ENCODE data around the gene R3HDM4.

The R3HDM4 gene

DNA sequence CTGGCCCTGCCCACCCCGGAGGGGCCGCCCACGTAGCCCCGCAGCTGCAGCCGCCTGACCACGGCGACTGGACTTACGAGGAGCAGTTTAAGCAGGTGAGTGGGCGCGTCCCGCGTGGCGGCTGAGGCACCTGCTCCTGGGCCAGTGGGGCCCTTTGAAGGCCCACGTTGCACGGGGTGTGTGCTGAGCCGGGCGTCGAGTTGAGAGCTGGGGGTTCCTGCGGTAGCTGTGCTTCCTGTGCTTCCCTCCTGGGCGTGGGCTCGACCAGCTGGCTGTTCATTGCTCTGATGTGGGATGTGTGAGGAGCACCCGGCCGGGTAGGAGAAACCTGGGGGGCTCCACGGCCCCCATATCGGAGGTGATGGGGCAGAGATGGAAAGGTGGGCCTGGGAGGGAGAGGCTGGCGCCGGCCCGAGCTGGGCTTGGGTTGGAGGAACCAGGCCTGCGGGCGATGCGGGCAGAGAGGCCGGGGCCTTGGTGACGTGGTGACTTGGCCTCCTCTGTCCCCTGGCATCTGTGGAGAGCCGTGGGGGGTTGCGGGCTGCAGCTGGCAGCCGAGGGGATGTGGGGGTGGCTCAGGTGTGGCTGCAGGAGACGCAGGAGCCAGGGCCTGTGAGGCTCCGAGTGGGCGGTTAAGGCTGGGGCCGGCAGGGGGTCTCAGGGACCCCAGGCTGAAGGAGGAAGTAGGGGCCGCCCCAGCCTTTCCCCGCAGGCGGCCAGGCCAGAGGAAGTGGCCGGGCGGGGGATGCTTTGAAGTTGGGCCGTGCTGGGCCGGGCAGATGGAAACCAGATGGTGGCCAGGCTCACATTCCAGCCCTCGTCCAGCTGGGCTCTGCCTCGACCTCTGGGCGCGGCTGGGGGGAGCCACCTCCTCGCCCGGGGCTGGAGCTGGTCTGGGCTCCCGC lies 19.9 kb upstream of the R3HDM4 start:
- no peak for DNase-seq (ENCODE audit: low read depth in 1 of 2, low spot score in 1 of 2)

DNA sequence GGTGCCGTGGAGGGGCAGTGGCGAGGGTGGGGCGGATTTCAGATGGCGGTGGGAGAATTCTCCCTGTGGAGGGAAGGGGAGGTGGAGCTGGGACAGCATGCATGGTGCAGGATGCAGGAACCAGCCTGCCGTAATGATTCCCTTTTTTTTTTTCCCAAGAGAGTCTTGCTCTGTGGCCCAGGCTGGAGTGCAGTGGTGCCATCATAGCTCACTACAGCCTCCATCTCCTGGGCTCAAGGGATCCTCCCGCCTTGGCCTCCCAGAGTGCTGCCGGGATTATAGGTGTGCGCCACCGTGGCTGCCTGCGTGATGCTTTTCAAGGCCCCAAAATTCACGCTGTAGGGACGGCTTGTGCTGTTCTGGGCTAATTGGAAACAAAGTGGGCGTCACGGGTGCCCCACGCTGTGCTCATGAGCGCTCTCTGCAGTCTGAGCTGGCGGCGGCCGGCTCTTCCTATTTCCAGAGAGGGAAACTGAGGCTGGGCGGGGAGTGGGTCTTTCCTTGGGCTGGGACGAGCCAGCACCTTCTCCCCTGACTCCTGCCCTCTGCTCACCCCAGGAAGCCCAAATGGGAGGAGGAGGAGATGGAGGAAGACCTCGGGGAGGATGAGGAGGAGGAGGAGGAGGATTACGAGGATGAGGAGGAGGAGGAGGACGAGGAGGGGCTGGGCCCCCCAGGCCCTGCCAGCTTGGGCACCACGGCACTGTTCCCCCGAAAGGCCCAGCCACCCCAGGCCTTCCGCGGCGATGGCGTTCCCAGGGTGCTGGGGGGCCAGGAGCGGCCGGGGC lies 19.0 kb upstream of the R3HDM4 start:
- DNase-seq (ENCODE audit: low read depth in 1 of 2, low spot score in 1 of 2), result no peak

DNA sequence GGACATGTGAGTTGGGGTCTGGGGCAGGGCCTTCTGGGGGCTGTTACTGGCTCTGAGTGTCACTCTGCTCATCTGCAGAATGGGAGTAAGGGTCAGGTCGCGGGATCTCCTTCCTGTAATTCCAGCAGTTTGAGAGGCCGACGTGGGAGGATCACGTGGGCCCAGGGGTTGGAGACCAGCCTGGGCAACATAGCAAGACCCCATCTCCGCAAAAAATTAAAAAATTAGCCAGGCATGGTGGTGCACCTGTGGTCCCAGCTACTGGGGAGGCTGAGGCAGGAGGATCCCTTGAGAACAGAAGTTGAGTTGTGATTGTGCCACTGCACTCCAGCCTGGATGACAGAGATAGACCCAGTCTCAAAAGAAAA lies 16.9 kb upstream of the R3HDM4 start:
- DNase-seq (ENCODE audit: low read depth in 1 of 2, low spot score in 1 of 2), result no peak

DNA sequence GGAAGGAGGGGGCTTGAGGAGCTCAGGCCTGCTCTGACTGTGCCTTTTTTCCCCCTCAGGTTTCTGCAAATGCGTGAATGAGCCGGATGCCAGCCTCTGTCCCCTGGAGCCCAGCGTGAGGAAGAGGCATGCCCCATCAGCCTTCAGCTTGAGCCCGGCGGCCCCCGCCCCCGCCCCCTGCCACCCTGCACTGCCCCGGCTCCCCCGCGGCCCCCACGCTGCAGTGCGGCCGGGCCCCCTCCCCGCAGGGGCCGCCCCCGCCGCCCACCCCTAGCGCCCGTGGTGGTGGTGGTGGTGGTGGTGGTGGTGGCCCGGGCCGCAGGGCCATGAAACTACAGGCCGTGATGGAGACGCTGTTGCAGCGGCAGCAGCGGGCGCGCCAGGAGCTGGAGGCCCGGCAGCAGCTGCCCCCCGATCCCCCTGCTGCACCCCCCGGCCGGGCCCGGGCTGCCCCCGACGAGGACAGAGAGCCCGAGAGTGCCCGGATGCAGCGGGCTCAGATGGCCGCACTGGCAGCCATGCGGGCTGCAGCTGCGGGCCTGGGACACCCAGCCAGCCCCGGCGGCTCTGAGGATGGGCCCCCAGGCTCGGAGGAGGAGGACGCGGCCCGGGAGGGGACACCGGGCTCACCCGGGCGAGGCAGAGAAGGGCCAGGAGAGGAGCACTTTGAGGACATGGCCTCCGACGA lies 16.3 kb upstream of the R3HDM4 start:
- DNase-seq (ENCODE audit: low read depth in 1 of 2, low spot score in 1 of 2), result no peak

DNA sequence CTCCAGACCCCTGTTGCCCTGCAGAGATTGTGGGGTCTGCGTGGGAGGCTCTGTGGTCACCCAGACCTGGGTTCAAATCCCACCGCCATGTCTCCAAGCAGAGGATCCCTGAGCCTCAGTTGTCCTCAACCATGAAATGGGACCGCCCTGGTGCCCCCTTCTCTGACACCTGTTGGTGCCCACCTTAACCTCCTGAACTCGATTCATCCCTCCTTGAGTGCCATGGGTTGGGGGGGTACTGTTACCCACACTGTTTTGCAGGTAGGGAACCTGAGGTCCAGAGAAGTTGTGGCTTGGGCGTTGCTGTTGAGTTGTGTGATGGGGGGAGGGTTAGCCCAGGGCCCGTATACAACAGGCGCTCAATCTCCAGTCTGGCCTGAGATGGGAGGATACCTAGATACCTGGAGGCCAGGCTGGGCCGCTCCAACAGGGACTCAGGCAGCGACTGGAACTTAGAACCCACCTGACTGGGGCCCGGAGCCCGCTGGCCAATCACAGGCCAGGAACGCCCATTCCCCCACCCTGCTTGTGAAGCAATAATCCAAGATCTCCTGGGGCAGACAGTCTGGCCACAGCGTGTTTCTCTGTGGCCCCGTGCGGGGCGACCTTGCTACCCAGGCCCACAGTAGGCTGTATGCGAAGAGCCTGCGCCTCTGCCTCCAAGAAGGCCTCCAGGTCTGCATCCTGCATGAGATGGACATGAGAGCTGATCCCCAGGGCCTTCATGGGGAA lies 15.6 kb upstream of the R3HDM4 start:
- no peak for DNase-seq (ENCODE audit: low read depth in 1 of 2, low spot score in 1 of 2)

DNA sequence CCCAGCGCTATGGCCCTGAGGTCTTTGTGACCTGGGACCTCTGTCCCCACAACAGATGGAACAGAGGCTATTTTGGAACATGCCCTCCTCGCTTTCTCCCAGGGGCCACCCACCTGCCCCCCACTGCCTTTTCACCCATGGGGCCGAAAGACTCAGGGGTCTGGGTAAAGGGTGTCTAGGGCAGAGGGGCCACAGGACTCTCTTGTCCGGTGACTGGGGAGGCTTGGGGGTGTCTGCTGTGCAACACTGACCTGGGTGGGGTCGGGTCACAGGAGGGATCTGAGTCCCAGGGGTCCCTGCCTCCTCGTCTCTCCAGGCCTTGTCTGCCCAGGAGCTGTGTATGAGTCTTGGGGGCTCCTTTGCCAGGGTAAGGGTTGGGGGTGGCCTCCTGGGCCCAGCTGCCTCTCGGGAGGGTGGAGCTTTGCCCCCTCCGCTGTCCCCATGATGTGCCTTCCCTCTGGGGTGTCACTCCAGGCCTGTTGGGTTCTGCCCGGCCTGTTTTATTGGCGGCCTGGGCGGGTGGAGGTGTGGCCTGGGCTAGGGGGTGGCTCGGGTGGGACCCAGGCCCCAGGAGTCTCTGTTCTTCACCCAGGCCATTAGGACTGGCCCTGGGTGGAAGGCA lies 14.9 kb upstream of the R3HDM4 start:
- no peak for DNase-seq (ENCODE audit: low read depth in 1 of 2, low spot score in 1 of 2)

DNA sequence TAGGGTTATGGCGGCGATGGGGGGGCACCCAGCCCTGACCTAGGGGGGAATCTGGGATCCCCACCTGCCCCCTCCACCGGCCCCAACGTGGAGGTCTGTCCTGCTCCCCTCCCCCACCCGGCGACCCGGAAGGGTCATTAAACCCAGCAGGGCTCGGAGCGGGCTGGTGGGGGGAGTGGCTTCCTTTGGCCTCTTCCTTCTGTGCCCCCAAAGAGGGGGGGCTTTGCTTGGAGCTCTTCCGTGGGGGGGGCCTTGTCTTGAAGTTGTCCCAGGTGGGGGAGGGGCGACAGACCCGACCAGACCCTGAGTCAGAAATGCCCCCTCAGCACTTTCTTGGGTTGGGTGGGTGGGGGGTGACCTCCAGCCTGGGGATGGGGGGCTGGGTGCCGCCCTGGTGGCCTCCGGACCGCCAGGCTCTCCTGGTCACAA lies 14.3 kb upstream of the R3HDM4 start:
- no peak for DNase-seq (ENCODE audit: low read depth in 1 of 2, low spot score in 1 of 2)

DNA sequence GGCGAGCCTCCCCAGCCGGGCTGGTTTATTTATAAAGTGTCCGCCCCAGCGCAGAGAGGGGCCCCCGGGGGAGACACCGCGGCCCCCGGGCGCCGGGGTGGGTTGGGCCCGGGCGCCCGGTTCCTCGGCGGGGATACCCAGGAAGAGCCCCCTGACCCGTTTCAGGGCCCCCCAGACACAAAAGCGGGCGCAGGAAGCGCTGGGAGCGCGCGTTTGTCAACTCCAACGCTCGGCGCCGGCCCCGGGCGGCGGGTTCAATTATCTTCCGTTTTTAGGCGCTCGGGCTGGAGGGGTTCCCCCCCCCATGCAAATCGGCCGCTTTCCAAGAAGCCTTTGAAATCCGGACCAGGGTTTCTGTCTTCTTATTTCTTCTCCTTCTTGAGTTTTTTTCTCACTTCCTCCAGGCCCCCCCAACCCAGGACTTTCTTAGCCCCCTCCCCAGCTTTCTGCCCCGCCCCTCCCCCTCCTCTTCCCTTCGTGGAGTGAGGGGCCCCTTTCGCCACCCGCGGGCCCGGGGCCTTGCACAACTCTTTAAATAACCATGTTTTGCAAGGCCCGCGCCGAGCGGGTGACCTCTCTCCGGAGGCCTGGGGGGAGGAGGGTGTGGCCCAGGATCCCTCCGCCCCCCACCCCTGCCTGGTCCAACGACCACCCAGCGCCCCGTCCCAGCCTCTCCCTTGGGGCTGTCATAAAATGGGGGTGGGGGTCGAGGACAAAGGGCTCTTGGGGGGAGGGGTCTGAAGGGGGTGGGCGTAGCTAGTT lies 13.8 kb upstream of the R3HDM4 start:
- DNase-seq (ENCODE audit: low read depth in 1 of 2, low spot score in 1 of 2), result peak in 1 of 2 donors; percentile 17

DNA sequence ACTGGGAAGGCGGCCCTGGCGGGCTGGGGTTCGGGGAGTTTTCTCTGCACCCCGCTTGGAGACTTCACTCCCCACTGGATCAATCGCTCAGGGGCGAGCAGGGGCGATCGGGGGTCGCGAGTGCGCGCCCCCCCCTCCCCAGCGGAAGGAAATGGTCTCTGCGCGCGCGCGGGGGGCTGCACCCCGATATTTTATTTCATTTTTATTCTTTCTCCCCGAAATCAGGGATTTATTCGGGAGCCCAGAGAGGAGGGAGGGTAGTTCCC lies 13.2 kb upstream of the R3HDM4 start:
- no peak for DNase-seq (ENCODE audit: low read depth in 1 of 2, low spot score in 1 of 2)

DNA sequence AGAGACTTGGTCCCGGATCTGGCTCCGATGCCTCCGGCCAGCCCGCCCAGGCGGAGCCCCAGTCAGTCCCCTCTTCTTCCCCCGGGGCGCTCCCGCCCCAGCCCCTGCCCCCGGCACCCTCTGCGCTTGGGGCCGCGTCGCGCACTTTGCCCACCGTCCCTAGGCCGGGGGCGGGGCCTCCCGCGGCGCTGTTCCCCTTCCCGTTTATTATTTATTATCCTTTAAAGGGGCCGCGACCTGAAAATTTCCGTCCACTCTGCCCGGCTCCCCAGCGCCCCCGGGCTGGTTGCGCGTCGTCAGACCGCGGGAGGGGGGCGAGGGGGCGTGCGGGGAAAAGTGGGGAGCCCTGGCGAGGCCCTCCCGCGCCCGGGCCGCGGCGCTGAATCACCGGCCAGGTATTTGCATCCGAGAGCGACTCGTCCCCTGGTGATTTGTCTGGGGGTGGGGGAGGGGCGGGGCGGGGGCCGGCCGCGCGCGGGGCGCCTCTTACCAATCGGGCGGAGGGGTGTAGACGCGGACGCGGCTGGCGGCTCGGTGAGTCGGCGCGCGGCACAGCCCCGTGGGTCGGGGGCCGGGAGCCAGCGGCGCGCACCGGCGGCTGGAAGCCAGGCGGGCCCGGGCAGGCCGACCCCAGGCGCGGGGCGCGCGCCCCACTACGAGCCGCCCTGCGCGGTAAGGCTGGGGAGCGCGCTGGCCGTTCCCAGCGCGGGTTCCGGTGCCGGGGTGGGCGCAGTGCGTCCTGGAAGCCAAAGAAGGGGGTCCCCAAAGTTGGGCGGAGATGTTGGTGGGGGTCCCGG lies 12.7 kb upstream of the R3HDM4 start, which contains the start of gene ARID3A:
Gene ARID3A, plus strand, starts transcription at position 510 of the 797 bp plus-strand sequence. CDS start 3,494 bp downstream, outside the sequence.
- DNase-seq (ENCODE audit: low read depth in 1 of 2, low spot score in 1 of 2), result peak; percentile 60 to 74

DNA sequence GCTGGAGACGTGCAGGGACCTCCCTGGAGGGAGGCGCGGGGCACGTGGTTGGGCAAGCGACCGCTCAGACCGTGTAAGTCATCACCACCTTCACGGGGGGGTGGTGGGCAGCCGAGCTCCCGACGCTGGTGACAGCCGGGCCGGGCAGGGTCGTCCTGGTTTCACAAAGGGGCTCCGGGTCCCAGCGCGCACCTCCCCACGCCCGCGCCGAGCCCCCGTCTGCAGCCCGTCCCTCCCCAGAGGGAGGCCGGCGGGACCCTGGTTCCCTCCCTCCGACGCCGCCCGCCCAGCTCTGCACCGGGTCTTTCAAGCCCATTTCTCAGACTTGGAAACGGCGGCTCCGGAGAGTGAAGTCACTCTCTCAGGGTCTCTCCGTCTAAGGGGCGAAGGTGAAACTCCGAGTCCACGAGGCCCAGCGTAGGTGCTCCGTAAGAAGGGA lies 12.1 kb upstream of the R3HDM4 start:
- peak in 1 of 2 donors; percentile 58 for DNase-seq (ENCODE audit: low read depth in 1 of 2, low spot score in 1 of 2)

DNA sequence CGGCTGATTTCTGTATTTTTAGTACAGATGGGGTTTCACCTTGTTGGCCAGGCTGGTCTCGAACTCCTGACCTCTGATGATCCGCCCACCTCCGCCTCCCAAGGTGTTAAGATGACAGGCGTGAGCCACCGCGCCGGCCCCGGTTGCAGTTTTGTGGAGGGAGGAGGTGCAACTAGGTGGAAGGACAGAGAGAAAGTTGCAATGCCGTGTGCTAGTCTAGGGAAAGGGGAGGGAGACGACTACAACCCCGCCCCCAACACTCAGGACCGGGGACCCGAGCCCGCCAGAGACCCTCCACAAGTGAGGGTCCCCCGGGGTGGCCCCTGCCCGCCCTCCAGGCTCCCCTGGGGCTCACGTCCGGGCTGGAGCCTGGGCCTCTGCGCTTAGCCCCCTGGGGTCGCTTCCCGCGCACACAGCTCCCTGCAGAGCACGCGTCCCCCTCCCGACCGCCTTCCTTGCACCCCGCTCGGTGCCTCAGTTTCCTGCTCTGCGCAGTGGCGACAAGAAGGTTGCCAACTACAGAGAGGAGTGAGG lies 11.6 kb upstream of the R3HDM4 start:
- peak in 1 of 2 donors; percentile 18 for DNase-seq (ENCODE audit: low read depth in 1 of 2, low spot score in 1 of 2)

DNA sequence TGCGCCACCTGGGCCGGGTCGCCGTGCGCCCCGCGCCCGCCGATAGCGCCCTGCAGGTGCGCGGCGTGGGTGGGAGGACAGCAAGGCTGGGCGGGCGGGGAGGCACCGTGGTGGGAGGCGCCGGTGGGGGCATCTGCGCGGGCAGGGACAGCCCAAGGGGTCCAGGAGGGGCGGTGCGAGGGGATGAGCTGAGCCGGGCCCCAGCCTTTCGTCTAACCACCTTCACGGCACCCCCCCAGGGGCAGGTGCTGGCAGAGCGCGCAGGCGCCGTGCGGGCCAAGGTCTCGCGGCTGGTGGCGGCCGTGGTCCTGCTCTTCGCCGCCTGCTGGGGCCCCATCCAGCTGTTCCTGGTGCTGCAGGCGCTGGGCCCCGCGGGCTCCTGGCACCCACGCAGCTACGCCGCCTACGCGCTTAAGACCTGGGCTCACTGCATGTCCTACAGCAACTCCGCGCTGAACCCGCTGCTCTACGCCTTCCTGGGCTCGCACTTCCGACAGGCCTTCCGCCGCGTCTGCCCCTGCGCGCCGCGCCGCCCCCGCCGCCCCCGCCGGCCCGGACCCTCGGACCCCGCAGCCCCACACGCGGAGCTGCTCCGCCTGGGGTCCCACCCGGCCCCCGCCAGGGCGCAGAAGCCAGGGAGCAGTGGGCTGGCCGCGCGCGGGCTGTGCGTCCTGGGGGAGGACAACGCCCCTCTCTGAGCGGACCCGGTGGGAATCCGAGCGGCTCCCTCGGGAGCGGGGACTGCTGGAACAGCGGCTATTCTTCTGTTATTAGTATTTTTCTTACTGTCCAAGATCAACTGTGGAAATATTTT lies 7.2 kb upstream of the R3HDM4 start:
- peak in 1 of 2 donors; percentile 42 for DNase-seq (ENCODE audit: low read depth in 1 of 2, low spot score in 1 of 2)

DNA sequence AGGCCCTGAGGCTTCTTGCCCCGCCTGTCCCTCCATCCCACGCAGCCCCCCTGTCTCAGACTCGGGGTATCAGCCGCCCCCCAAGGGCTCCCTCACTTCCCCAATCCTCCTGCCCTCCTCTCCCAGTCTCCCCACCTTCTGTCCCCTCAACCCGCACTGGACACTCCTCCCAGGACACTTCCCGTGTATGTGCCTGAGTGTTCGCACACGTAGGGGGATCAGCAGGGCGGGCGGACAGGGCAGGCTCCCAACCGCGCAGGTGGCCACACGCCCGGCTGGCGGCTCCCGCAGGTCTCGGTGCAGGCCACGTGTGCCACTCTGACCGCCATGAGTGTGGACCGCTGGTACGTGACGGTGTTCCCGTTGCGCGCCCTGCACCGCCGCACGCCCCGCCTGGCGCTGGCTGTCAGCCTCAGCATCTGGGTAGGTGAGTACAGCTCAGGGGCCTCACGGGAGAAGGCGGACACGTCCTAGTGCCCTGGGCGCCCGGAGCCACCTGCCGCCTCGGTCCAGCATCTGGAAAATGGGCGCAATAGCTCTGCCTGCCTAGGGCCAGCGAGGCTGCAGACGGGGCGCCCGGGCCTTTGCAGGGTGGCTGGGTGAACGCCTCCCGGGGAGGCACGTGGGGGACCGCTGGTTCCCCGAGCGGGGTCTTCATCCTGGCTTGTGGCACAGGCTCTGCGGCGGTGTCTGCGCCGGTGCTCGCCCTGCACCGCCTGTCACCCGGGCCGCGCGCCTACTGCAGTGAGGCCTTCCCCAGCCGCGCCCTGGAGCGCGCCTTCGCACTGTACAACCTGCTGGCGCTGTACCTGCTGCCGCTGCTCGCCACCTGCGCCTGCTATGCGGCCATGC lies 6.4 kb upstream of the R3HDM4 start:
- DNase-seq (ENCODE audit: low read depth in 1 of 2, low spot score in 1 of 2), result no peak

DNA sequence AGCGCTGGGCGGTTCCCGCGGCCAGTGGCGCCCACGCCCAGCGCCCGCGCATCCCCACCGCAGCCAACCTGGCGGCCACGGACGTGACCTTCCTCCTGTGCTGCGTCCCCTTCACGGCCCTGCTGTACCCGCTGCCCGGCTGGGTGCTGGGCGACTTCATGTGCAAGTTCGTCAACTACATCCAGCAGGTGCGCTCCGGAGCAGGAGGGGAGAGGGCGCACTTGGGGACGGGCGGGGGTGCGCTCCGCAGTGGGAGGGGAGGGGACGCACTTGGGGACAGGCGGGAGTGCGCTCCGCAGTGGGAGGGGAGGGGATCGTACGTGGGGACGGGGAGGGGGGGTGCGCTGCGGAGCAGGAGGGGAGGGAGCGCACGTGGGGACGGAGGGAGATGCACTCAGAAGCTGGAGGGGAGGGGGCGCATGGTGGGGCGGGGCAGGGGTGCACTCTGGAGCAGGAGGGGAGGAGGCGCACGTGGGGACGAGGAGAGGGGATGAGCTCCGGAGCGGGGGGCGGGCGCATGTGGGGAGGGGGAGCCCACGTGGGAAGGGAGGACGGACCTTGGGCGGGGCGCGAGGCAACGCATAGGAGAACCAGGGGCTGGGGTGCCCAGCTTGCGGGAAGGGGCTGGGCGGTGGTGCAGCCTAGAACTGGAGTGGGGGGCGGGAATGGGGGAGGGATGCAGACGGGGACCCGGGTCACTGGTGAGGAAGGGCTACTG lies 5.6 kb upstream of the R3HDM4 start:
- no peak for DNase-seq (ENCODE audit: low read depth in 1 of 2, low spot score in 1 of 2)

DNA sequence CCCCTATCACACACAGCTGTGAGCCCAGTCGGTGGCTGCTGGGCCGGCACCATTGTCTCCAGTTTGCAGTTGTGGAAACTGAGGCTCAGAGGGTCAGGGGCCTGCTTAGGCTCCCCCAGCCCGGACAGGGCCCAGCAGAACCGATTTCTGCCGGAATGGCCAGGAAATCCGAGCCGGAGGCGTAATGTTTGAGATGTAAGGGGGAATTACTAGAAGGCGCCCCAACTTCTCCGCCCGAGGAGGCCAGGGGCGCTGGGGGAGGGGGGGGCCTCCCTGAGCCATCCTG lies 5.1 kb upstream of the R3HDM4 start:
- DNase-seq (ENCODE audit: low read depth in 1 of 2, low spot score in 1 of 2), result no peak
